GM15510 (cell line): ENCODE results near the gene MBD5.

ENCODE experiments used
- POLR2A ChIP-seq: IDR thresholded peaks from 3 replicates; pipeline ENCODE4 v1.6.1; 2011; ENCODE audit warnings: borderline replicate concordance; ENCODE audit not compliant: insufficient read length; ENCODE audit errors: extremely low read depth

MBD5 gene

GRCh38 chr2:148049284-148049683, 28.4 kb downstream of the MBD5 start:
- TF ChIP-seq POLR2A, result no peak

- no peak for TF ChIP-seq POLR2A
These were observed 31.8 kb downstream of the MBD5 start for GRCh38 chr2:148052687-148053086.

GRCh38 chr2:148058641-148059040, 37.8 kb downstream of the MBD5 start:
- no peak for TF ChIP-seq POLR2A

- TF ChIP-seq POLR2A, result no peak
These were observed 42.7 kb downstream of the MBD5 start for GRCh38 chr2:148063633-148064032.

- TF ChIP-seq POLR2A, result no peak
These were observed 45.0 kb downstream of the MBD5 start for GRCh38 chr2:148065936-148066335.

GRCh38 chr2:148067801-148068200, 46.9 kb downstream of the MBD5 start:
- TF ChIP-seq POLR2A, result no peak

GRCh38 chr2:148071351-148071750, 50.5 kb downstream of the MBD5 start:
- TF ChIP-seq POLR2A, result no peak

GRCh38 chr2:148096012-148096411, 75.1 kb downstream of the MBD5 start:
- TF ChIP-seq POLR2A, result no peak

- TF ChIP-seq POLR2A, result no peak
These were observed 81.8 kb downstream of the MBD5 start for GRCh38 chr2:148102641-148103040.

- TF ChIP-seq POLR2A, result no peak
These were observed 83.1 kb downstream of the MBD5 start for GRCh38 chr2:148103946-148104345.

GRCh38 chr2:148106331-148106730, 85.4 kb downstream of the MBD5 start:
- no peak for TF ChIP-seq POLR2A

- no peak for TF ChIP-seq POLR2A
These were observed 87.5 kb downstream of the MBD5 start for GRCh38 chr2:148108385-148108784.

GRCh38 chr2:148110184-148110583, 89.3 kb downstream of the MBD5 start:
- no peak for TF ChIP-seq POLR2A

GRCh38 chr2:148122788-148123187, 101.9 kb downstream of the MBD5 start:
- TF ChIP-seq POLR2A, result no peak

- TF ChIP-seq POLR2A, result no peak
These were observed 103.4 kb downstream of the MBD5 start for GRCh38 chr2:148124271-148124670.

GRCh38 chr2:148130581-148130980, 109.7 kb downstream of the MBD5 start:
- no peak for TF ChIP-seq POLR2A

- TF ChIP-seq POLR2A, result no peak
These were observed 111.5 kb downstream of the MBD5 start for GRCh38 chr2:148132412-148132811.
